ENCODE results near the gene NKPD1.

NKPD1 gene

DNA sequence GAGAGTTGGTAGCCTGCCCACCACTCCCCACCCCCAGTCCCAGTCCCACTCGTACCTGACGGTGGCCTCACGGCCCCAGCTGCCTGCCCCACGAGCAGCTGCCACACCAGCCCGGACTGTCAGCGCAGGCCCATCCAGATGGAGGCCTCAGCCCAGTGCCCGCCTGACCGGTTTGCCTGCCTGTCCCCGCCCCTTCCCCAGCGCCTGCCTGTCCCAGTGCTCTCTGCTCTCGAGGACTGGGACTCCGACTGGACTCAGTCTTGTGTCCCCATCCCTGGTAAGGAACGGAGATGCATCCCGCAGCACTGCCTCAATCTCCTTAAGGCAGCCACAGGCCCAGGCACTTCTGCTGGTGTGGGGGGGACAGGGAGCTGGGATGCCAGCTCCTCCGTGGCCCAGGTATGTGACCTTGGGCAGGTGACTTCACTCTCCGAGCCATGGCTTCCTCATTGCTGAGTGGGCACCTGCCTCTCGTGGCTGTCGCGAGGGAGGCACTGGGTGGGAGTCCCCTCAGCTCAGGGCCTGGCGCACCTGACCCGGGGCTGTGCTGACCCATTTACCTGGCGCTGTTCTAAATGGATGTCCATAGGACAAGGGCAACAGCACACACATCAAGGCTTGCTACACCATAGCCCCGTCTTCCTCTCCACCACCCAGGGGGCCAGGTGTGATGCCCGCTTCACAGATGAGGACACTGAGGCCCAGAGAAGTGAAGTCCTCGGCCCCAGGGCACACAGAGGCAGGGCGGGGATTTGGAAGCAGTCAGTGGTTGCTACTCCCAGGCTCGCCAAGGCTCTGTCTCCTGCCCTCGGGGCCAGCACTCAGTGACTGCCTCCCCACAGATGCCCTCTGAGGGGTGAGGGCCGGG is at the start of gene NKPD1:
Gene NKPD1, minus strand, starts transcription at position 113 of the 868 bp plus-strand sequence. CDS start 832 bp downstream, outside the sequence.
- no peak for DNase-seq (ENCODE audit: low spot score)

- no peak for DNase-seq (ENCODE audit: low spot score)
These were observed 45.5 kb upstream of the NKPD1 start for GRCh38 chr19:45206328-45206727.

GRCh38 chr19:45205810-45206209 is 45.0 kb upstream of the NKPD1 start:
- DNase-seq (ENCODE audit: low spot score) = no peak

- DNase-seq (ENCODE audit: low spot score) = no peak
These were observed 41.9 kb upstream of the NKPD1 start for GRCh38 chr19:45202637-45203036.

GRCh38 chr19:45200568-45200967 is 39.8 kb upstream of the NKPD1 start:
- DNase-seq (ENCODE audit: low spot score) = no peak

DNA sequence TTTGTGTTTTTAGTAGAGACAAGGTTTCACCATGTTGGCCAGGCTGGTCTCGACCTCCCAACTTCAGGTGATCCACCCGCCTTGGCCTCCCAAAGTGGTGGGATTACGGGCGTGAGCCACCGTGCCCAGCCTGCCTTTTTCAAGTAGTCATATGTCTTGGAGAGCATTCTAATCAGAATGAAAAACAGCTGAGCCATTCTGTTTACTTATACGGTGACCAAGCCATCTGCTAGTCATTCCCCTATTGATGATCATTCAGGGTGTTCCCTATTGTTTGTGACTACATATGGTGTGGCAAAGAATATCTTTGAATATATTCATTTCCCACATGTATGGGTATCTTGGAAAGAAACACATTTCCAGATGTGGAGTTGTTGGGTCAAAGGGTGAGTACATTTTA is 35.0 kb upstream of the NKPD1 start:
- DNase-seq (ENCODE audit: low spot score) = no peak

DNA sequence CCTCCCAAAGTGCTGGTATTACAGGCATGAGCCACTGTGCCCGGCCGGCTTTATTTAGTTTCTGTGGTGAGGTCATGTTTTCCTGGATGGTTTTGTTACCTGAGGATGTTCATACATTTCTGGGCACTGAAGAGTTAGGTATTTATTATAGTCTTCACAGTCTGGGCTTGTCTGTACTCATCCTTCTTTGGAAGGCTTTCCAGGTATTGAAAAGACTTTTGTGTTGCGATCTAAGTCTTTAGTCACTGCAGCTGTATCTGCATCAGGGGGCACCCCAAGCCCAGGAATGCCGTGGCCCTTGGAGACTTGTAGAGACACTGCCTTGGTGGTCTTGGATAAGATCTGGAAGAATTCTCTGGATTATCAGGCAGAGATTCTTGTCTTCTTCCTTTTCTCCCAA is 30.6 kb upstream of the NKPD1 start:
- DNase-seq (ENCODE audit: low spot score) = no peak

DNA sequence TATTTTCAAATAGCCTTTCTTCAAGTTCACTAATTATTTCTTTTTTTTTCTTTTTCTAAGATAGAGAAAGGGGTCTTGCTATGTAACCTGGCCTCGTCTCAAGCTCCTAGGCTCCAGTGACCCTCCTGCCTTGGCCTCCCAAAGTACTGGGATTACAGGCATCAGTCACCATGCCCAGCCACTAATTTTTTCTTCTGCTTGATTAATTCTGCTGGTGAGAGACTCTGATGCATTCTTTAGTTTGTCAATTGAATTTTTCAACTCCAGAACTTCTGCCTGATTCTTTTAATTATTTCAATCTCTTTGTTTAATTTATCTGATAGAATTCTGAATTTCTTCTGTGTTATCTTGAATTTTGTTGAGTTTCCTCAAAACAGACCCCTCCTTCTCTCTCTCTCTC is 29.2 kb upstream of the NKPD1 start:
- DNase-seq (ENCODE audit: low spot score) = no peak

- peak; percentile 37 for DNase-seq (ENCODE audit: low spot score)
These were observed 26.8 kb upstream of the NKPD1 start for GRCh38 chr19:45187421-45188100.

DNA sequence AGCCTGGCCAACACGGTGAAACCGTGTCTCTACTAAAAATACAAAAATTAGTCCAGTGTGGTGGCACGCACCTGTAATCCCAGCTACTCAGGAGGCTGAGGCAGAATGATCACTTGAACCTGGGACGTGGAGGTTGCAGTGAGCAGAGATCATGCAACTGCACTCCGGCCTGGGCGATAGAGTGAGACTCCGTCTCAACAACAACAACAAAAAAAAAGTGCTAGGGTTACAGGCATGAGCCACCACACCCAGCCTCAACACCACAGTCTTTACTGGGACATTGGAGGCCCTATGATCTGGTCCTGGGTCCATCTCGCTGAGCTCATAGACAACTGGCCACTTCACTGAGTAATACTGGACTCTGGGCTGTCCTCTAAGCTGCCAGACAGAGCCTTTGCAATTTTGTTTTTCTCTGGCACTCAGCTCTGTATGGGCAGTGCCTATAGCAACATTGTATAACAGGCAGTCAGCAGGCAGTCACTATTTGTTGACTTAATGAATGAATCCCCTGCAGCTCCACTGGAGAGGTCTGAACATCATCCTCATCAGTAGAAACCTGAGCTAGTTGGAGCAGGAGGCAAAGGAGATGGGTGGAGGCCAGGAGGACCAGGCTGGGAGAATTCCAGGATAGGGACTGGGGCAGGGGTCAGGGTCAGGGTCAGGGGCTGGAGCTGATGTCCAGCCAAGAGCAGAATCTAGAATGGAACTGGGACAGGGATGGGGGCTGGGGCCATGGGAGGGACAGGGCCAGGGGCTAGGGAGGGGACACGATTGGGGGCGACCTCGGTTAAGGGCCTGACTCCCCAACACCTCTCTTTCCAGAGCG is 25.9 kb upstream of the NKPD1 start:
- no peak for DNase-seq (ENCODE audit: low spot score)

- DNase-seq (ENCODE audit: low spot score) = no peak
These were observed 23.3 kb upstream of the NKPD1 start for GRCh38 chr19:45184115-45184514.

DNA sequence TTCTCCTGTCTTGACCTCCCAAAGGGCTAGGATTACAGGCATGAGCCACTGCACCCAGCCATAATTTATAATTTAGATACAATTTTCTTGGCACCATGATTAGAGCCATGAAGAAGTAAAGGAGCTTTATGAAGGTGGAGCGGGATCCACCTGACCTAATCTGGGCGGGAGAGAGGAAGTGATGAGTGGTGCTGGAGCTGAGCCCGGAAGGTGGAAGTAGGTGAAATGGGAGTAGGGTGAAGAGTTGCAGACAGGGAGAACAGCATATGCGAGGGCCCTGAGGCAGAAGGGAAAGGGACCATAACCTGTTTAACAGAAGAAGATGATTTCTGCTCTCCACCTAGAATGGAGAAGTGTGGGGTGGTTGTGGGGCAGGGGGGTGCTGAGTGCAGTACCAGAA is 22.0 kb upstream of the NKPD1 start:
- DNase-seq (ENCODE audit: low spot score) = no peak

GRCh38 chr19:45180936-45181335 is 20.2 kb upstream of the NKPD1 start:
- no peak for DNase-seq (ENCODE audit: low spot score)

DNA sequence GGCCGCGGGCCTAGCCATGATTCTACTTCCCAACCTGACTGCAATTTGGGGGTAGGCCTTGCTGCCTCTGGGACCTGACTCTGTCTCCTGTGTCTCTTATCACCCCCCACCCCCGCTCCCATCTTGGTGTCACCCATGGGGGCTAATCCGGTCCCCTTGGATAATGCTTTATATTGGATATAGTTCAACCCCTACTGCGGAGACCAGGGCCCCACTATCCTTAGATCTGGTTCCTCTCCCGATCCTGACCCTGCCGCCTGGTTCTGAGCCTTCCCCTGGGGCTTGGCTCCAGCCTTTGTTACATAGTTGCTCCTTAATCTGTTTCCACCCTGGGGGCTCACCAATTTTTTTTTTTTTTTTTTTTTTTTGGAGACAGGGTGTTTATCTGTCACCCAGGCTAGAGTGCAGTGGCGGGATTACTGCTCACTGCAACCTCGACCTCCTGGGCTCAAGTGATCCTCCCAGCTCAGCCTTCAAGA is 19.1 kb upstream of the NKPD1 start:
- DNase-seq (ENCODE audit: low spot score) = no peak

GRCh38 chr19:45179072-45179891 is 18.5 kb upstream of the NKPD1 start:
- DNase-seq (ENCODE audit: low spot score) = peak; percentile 44

- peak; percentile 100 for DNase-seq (ENCODE audit: low spot score)
These were observed 17.7 kb upstream of the NKPD1 start, which contains the start of gene BLOC1S3 for GRCh38 chr19:45178262-45179071. Gene BLOC1S3, plus strand, starts transcription at chr19:45178784. Its CDS starts 513 bp downstream, at chr19:45179297.

DNA sequence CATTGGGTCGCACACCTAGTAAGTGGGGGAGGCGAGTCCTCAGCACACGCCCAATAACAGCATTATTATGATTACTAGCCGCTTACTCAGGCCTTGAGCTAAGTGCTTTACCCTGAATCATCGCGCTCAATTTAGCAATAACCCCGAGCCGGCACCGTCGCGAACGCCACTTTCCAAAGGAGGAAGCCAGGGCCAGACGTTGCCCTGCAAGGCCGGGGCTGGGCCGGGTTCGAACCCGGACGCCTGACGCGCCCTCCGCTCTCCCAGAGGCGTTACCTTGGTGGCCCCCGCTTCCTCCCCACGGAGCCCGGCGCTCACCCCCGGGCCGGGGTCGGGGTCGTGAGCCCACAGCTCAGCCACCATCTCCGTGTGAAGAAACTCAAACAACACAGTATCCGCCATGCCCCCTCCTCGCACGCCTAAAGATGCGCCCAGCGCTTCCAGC is 17.1 kb upstream of the NKPD1 start, which contains the start of gene TRAPPC6A:
Gene TRAPPC6A, minus strand, starts transcription at position 421 of the 445 bp plus-strand sequence. Its CDS starts 19 bp downstream, at position 402.
- DNase-seq (ENCODE audit: low spot score) = peak; percentile 84

DNA sequence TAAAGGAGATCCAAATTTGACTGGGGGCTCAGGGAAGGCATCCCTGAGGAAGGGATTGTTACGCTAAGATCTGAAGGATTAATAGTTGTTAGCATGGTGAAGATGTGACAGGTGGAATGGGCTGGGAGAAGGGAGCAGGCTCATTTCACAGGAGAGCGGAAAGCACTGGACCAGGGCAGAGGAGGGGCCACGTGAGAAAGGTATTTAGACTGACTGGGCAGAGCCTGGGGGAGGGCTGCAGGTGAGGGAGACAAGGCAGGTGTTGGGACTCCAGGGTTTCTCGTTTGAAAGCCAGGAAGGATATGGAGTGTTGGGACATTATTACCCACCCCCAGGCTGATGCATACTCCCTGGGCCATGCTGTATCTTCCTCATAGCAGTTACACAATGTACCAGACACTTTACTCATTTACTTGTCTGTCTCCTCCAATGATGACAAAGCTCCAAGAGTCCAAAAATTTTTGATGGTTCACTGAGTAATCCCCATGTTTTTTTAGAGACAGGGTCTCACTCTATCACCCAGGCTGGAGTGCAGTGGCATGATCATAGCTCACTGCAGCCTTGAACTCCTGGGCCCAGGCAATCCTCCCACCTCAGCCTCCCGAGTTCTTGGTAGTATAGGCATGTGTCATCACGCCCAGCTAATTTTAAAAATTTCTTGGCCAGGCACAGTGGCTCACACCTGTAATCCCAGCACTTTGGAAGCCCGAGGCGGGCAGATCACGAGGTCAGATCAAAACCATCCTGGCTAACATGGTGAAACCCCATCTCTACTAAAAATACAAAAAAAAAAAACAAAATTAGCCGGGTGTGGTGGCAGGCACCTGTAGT is 14.9 kb upstream of the NKPD1 start:
- DNase-seq (ENCODE audit: low spot score) = peak; percentile 47

GRCh38 chr19:45173816-45174215 is 13.0 kb upstream of the NKPD1 start:
- peak; percentile 77 for DNase-seq (ENCODE audit: low spot score)

Data from kidney tubule cell (primary cell).